ENCODE data around the gene ZCCHC14. TPM values are rescaled to one million over a fixed set of nuclear protein-coding genes. Genes with fewer than 3 reads are reported as not detected.

ZCCHC14 gene
- total and polyA plus RNA-seq, 10 of the 15 experiments (the other 5 are each of a cell fraction or from before 2014, with no cell fraction given), result 0.02 to 0.26 (median 0.05) TPM; not detected in 3

DNA sequence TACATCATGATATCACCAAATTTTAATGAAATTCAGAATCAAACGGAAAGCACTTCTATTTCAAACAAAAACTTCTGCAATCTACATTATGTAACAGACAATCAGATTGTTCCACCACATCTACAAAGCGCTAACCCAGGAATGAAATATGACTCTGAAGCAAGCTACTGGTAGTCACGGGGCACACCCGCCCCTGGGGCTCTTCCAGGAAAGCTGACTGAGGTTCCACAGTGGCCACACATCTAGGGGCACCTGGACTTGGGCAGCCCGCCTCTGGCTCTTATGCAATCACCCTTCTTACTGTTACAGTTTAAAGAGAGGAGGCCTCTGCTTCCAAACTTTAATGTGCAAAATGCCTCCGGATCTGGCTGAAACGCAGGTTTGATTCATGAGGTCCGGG is 27.5 kb downstream of the ZCCHC14 start:
- Histone ChIP-seq H3K9me3 (replicated peaks; ENCODE audit: control insufficient read depth, insufficient read depth, low read length) (no peaks in the 10 kb centered on the region), H3K4me1 (ENCODE audit: control insufficient read depth, insufficient read depth, low read length) (peaks cover 7% of the 10 kb centered on the region), H3K4me3 (no peak overlapping the region), H3K36me3 (ENCODE audit: control insufficient read depth in 2 of 2, insufficient read depth in 2 of 2, low read length in 1 of 2) (no peaks in the 10 kb centered on the region), H3K27ac (ENCODE audit: control insufficient read depth, insufficient read depth) (no peak overlapping the region), H3K4me2 (ENCODE audit: control insufficient read depth, insufficient read depth) (no peak overlapping the region), H3K9ac (ENCODE audit: control insufficient read depth, insufficient read depth, low read length) (no peak overlapping the region), H3K27me3 (replicated peaks in 1 of 2; ENCODE audit: control insufficient read depth in 2 of 2, insufficient read depth in 2 of 2, low read length in 1 of 2) (peaks cover 0 to under 1% of the 10 kb centered on the region in 2 experiments; a peak in 2 of 4 replicates), H3K79me2 (ENCODE audit: control insufficient read depth, insufficient read depth, low read length) (no peaks in the 10 kb centered on the region), H4K20me1 (ENCODE audit: control insufficient read depth, insufficient read depth) (no peaks in the 10 kb centered on the region), H2AFZ (ENCODE audit: control insufficient read depth, low read depth, low read length) (no peak overlapping the region)
- POLR2A ChIA-PET, result no interaction called here
- no TSS peak for BruUV-seq (replicated peaks)
- in situ Hi-C loops (cut with MboI) (no loop called here), intact Hi-C loops (cut with micrococcal nuclease; ENCODE audit: unreplicated experiment) (no loop called here)
- TF ChIP-seq IKZF2 (IDR thresholded peaks at IDR 0.05), result no peak
- DNase-seq (ENCODE audit: low read depth, low spot score) (no peak), FAIRE-seq (no peak), ATAC-seq (no peak)
- CTCF ChIA-PET, result interaction anchor here (0.6 kb wide), 1 partner anchor 40 kb away, joined by 4 read pairs; no protein-coding TSS in a partner anchor
- SMC1A ChIA-PET (ENCODE audit: uncharacterized antibody, unreplicated experiment), result no interaction called here
- 57% methylated on average over 8 of the region's 8 CpGs for WGBS (ENCODE audit: insufficient coverage, insufficient replicate concordance, low lambda C conversion rate, missing lambda C conversion rate)
- RAD21 ChIA-PET (ENCODE audit: unreplicated experiment), result no interaction called here

DNA sequence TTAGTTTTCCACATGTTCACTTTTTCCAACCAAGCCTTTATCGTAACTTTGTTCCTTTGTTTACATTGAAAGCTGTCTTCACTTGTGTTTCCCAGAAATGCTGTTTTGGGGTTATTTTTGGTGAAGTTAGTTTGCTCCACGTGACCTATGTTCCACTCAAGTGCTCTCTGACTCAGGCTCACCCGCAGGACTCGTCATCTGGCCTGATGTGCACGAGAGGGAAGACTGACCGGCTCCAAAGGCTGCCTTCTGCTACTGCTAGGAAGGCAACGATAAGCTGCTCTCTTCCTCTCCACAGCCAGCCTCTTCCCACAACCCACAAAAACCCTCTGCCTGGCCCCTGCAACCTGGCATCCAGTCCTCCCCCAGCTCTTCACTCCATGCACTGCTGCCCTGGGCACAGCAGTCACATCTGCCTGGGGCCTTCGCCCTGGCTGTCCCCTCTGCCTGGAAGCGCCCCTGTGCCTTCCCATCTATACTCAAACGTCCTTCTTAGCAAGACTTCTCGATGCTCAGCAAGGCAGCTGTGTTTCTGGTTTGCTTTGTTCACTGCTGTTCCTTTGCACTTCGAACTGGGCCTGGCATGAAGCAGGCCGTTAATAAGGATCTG is 28.0 kb downstream of the ZCCHC14 start:
- Histone ChIP-seq H3K27ac (ENCODE audit: control insufficient read depth, insufficient read depth) (no peak overlapping the region), H3K9ac (ENCODE audit: control insufficient read depth, insufficient read depth, low read length) (no peak overlapping the region), H4K20me1 (ENCODE audit: control insufficient read depth, insufficient read depth) (no peaks in the 10 kb centered on the region), H3K4me2 (ENCODE audit: control insufficient read depth, insufficient read depth) (peak overlapping the region; percentile 57), H3K36me3 (ENCODE audit: control insufficient read depth in 2 of 2, insufficient read depth in 2 of 2, low read length in 1 of 2) (no peaks in the 10 kb centered on the region), H3K4me1 (ENCODE audit: control insufficient read depth, insufficient read depth, low read length) (peaks cover 7% of the 10 kb centered on the region), H3K4me3 (no peak overlapping the region), H3K27me3 (replicated peaks in 1 of 2; ENCODE audit: control insufficient read depth in 2 of 2, insufficient read depth in 2 of 2, low read length in 1 of 2) (no peaks in the 10 kb centered on the region), H3K79me2 (ENCODE audit: control insufficient read depth, insufficient read depth, low read length) (no peaks in the 10 kb centered on the region), H3K9me3 (replicated peaks; ENCODE audit: control insufficient read depth, insufficient read depth, low read length) (no peaks in the 10 kb centered on the region), H2AFZ (ENCODE audit: control insufficient read depth, low read depth, low read length) (no peak overlapping the region)
- ChIA-PET POLR2A (no interaction called here), CTCF (interaction anchor here (0.6 to 0.9 kb wide), 2 partner anchors 40 to 304 kb away, joined by 3 to 4 read pairs; no protein-coding TSS in a partner anchor), RAD21 (ENCODE audit: unreplicated experiment) (no interaction called here), SMC1A (ENCODE audit: uncharacterized antibody, unreplicated experiment) (no interaction called here)
- intact Hi-C loops (cut with micrococcal nuclease; ENCODE audit: unreplicated experiment) (loop anchor here (5.0 kb wide), 1 partner anchor 173 kb away; no protein-coding TSS in a partner anchor), in situ Hi-C loops (cut with MboI) (no loop called here)
- no peak for FAIRE-seq
- peak; percentile 74 for TF ChIP-seq RAD51 (IDR thresholded peaks at IDR 0.05)
- peak; percentile 23 for TF ChIP-seq USF1 (IDR thresholded peaks at IDR 0.05; ENCODE audit: borderline replicate concordance, extremely low read length, insufficient read depth, low read depth, low read length)
- TF ChIP-seq TAF1 (IDR thresholded peaks at IDR 0.05; ENCODE audit: borderline replicate concordance, low read depth, low read length), result no peak
- peak in 1 of 2 experiments; percentile 19; a peak in 1 of 4 replicates for TF ChIP-seq IKZF2 (IDR thresholded peaks at IDR 0.05)
- peak; percentile 73 to 78; a peak in 3 of 4 replicates for TF ChIP-seq BHLHE40 (IDR thresholded peaks at IDR 0.05; ENCODE audit: borderline replicate concordance in 1 of 2, low read depth in 2 of 2, low read length in 1 of 2)
- TF ChIP-seq SMAD1 (IDR thresholded peaks at IDR 0.05; ENCODE audit: low read depth, partially characterized antibody), result no peak
- no TSS peak for BruUV-seq (replicated peaks)
- WGBS (ENCODE audit: insufficient coverage, insufficient replicate concordance, low lambda C conversion rate, missing lambda C conversion rate), result 19% methylated on average over 13 of the region's 13 CpGs
- DNase-seq (ENCODE audit: low read depth, low spot score), result no peak
- ATAC-seq, result peak; percentile 60
